ENCODE measurements around the gene PCDHGC3. TPM values are rescaled to one million over a fixed set of nuclear protein-coding genes. Genes with fewer than 3 reads are reported as not detected.
A peak's percentile ranks its signal among the peaks of the same experiment; 100 is the strongest.

The PCDHGC3 gene
- total RNA-seq, 5 donors from 2014 or later (not counting 1 experiment from before 2014, with no cell fraction given), result 0.12 to 0.30 (median 0.24) TPM; not detected in 1

GRCh38 chr5:141465351-141465750, 10.4 kb upstream of the PCDHGC3 start:
- DNase-seq (no peak), ATAC-seq (replicated peaks in 1 of 4) (no peak)
- H3K4me3 Mint-ChIP-seq, result no peak overlapping the region
- Histone ChIP-seq H3K36me3 (ENCODE audit: control insufficient read depth in 2 of 2, extremely low read depth in 1 of 2, insufficient read depth in 1 of 2, low read length in 1 of 2) (no peaks in the 10 kb centered on the region), H3K27me3 (replicated peaks in 1 of 2; ENCODE audit: control insufficient read depth in 2 of 2, extremely low read depth in 1 of 2, insufficient read depth in 2 of 2, low read length in 1 of 2) (peaks cover 0 to 12% of the 10 kb centered on the region in 2 experiments), H3K4me3 (ENCODE audit: control insufficient read depth in 1 of 2, extremely low read depth in 1 of 2, low read length in 1 of 2) (no peak overlapping the region), H3K9me3 (no peaks in the 10 kb centered on the region), H3K27ac (ENCODE audit: low read length) (no peak overlapping the region), H3K4me1 (ENCODE audit: control insufficient read depth in 1 of 2, extremely low read depth in 1 of 2, insufficient read depth in 2 of 2, low read length in 2 of 2) (no peaks in the 10 kb centered on the region)
- H3K27me3 Mint-ChIP-seq, result peaks cover 13 to 28% of the 10 kb centered on the region in 2 donors
- ChIA-PET POLR2A (no interaction called here), CTCF (interaction anchor here in 1 of 2 donors (0.6 kb wide), 1 partner anchor 137 kb away, joined by 3 read pairs; no protein-coding TSS in a partner anchor)
- H3K27ac Mint-ChIP-seq, result no peak overlapping the region
- H3K36me3 Mint-ChIP-seq, result no peaks in the 10 kb centered on the region
- 93% methylated on average over 3 of the region's 3 CpGs for WGBS (ENCODE audit: insufficient coverage)
- no peaks in the 10 kb centered on the region for H3K4me1 Mint-ChIP-seq
- H3K9me3 Mint-ChIP-seq, result peaks cover 0 to 6% (median 3%) of the 10 kb centered on the region in 3 donors

- peaks cover 46 to 68% of the 10 kb centered on the region in 2 donors for H3K27me3 Mint-ChIP-seq
- CTCF ChIA-PET, result interaction anchor here in 1 of 2 donors (1.6 kb wide), 1 partner anchor 88 kb away, joined by 4 read pairs; no protein-coding TSS in a partner anchor
Measured at GRCh38 chr5:141476132-141476911, 556 bp downstream of the PCDHGC3 start.

GRCh38 chr5:141477044-141477575, 1.3 kb downstream of the PCDHGC3 start:
- Mint-ChIP-seq H3K9me3 (no peaks in the 10 kb centered on the region), H3K27ac (no peak overlapping the region), H3K4me3 (peak overlapping the region; percentile 82 to 84 (median 83)), H3K27me3 (peaks cover 46 to 74% of the 10 kb centered on the region in 2 donors), H3K4me1 (peaks cover 27 to 32% (median 29%) of the 10 kb centered on the region in 3 donors), H3K36me3 (no peaks in the 10 kb centered on the region)
- no peaks in the 10 kb centered on the region for H3K36me3 ChIP-seq (ENCODE audit: control insufficient read depth in 2 of 2, extremely low read depth in 1 of 2, insufficient read depth in 1 of 2, low read length in 1 of 2)
- WGBS (ENCODE audit: insufficient coverage), result 22% methylated on average over 23 of the region's 24 CpGs
- CTCF ChIA-PET, result no interaction called here
- peaks cover 0 to 23% of the 10 kb centered on the region in 2 experiments for H3K4me1 ChIP-seq (ENCODE audit: control insufficient read depth in 1 of 2, extremely low read depth in 1 of 2, insufficient read depth in 2 of 2, low read length in 2 of 2)
- ATAC-seq (replicated peaks in 1 of 4) (no peak), DNase-seq (no peak)
- H3K27ac ChIP-seq (ENCODE audit: low read length), result no peak overlapping the region
- POLR2A ChIA-PET, result no interaction called here
- H3K4me3 ChIP-seq (ENCODE audit: control insufficient read depth in 1 of 2, extremely low read depth in 1 of 2, low read length in 1 of 2), result peak overlapping the region; percentile 27 to 49
- peaks cover 28 to 51% of the 10 kb centered on the region in 2 experiments for H3K27me3 ChIP-seq (replicated peaks in 1 of 2; ENCODE audit: control insufficient read depth in 2 of 2, extremely low read depth in 1 of 2, insufficient read depth in 2 of 2, low read length in 1 of 2)
- no peaks in the 10 kb centered on the region for H3K9me3 ChIP-seq

More at GRCh38 chr5:141476132-141476911, 556 bp downstream of the PCDHGC3 start:
- no peaks in the 10 kb centered on the region for H3K9me3 Mint-ChIP-seq
- no peak for DNase-seq
- H3K27ac ChIP-seq (ENCODE audit: low read length), result no peak overlapping the region
- peaks cover 27 to 32% (median 29%) of the 10 kb centered on the region in 3 donors for H3K4me1 Mint-ChIP-seq
- peak overlapping the region; percentile 82 to 84 (median 83) for H3K4me3 Mint-ChIP-seq
- H3K36me3 ChIP-seq (ENCODE audit: control insufficient read depth in 2 of 2, extremely low read depth in 1 of 2, insufficient read depth in 1 of 2, low read length in 1 of 2), result no peaks in the 10 kb centered on the region
- peaks cover 24 to 45% of the 10 kb centered on the region in 2 experiments for H3K27me3 ChIP-seq (replicated peaks in 1 of 2; ENCODE audit: control insufficient read depth in 2 of 2, extremely low read depth in 1 of 2, insufficient read depth in 2 of 2, low read length in 1 of 2)
- H3K27ac Mint-ChIP-seq, result no peak overlapping the region
- no peaks in the 10 kb centered on the region for H3K36me3 Mint-ChIP-seq
- H3K4me3 ChIP-seq (ENCODE audit: control insufficient read depth in 1 of 2, extremely low read depth in 1 of 2, low read length in 1 of 2), result peak overlapping the region; percentile 27 to 49
- 4% methylated on average over 56 of the region's 58 CpGs for WGBS (ENCODE audit: insufficient coverage)
- peak in 3 of 4 experiments; percentile 15 to 30 (median 23) for ATAC-seq (replicated peaks in 1 of 4)
- H3K4me1 ChIP-seq (ENCODE audit: control insufficient read depth in 1 of 2, extremely low read depth in 1 of 2, insufficient read depth in 2 of 2, low read length in 2 of 2), result peaks cover 0 to 23% of the 10 kb centered on the region in 2 experiments
- POLR2A ChIA-PET, result interaction anchor here in 1 of 2 donors (0.6 kb wide), 1 partner anchor 293 kb away, joined by 4 read pairs; no protein-coding TSS in a partner anchor
- no peaks in the 10 kb centered on the region for H3K9me3 ChIP-seq

- ATAC-seq (replicated peaks in 1 of 4) (no peak), DNase-seq (no peak)
- Mint-ChIP-seq H3K27me3 (peaks cover 52 to 82% of the 10 kb centered on the region in 2 donors), H3K4me1 (peaks cover 27 to 32% (median 29%) of the 10 kb centered on the region in 3 donors), H3K9me3 (no peaks in the 10 kb centered on the region), H3K4me3 (peak overlapping the region in 1 of 3 donors; percentile 83), H3K27ac (no peak overlapping the region), H3K36me3 (no peaks in the 10 kb centered on the region)
- peaks cover 0 to 23% of the 10 kb centered on the region in 2 experiments for H3K4me1 ChIP-seq (ENCODE audit: control insufficient read depth in 1 of 2, extremely low read depth in 1 of 2, insufficient read depth in 2 of 2, low read length in 2 of 2)
- H3K9me3 ChIP-seq, result no peaks in the 10 kb centered on the region
- H3K27ac ChIP-seq (ENCODE audit: low read length), result no peak overlapping the region
- H3K4me3 ChIP-seq (ENCODE audit: control insufficient read depth in 1 of 2, extremely low read depth in 1 of 2, low read length in 1 of 2), result no peak overlapping the region
- POLR2A ChIA-PET, result no interaction called here
- H3K36me3 ChIP-seq (ENCODE audit: control insufficient read depth in 2 of 2, extremely low read depth in 1 of 2, insufficient read depth in 1 of 2, low read length in 1 of 2), result no peaks in the 10 kb centered on the region
- H3K27me3 ChIP-seq (replicated peaks in 1 of 2; ENCODE audit: control insufficient read depth in 2 of 2, extremely low read depth in 1 of 2, insufficient read depth in 2 of 2, low read length in 1 of 2), result peaks cover 28 to 53% of the 10 kb centered on the region in 2 experiments
- WGBS (ENCODE audit: insufficient coverage), result 50% methylated on average over 13 of the region's 13 CpGs
- CTCF ChIA-PET, result interaction anchor here in 1 of 2 donors (0.9 kb wide), 1 partner anchor 46 kb away, joined by 3 read pairs; no protein-coding TSS in a partner anchor
Measured at GRCh38 chr5:141477815-141478214, 2.0 kb downstream of the PCDHGC3 start.

GRCh38 chr5:141478321-141478945, 2.7 kb downstream of the PCDHGC3 start:
- ChIA-PET POLR2A (no interaction called here), CTCF (interaction anchor here (0.6 to 0.9 kb wide), 2 partner anchors 46 to 146 kb away, joined by 3 to 5 read pairs; no protein-coding TSS in a partner anchor)
- Mint-ChIP-seq H3K4me1 (peaks cover 27 to 32% (median 29%) of the 10 kb centered on the region in 3 donors), H3K9me3 (no peaks in the 10 kb centered on the region), H3K36me3 (no peaks in the 10 kb centered on the region), H3K4me3 (peak overlapping the region in 1 of 3 donors; percentile 37), H3K27me3 (peaks cover 57 to 86% of the 10 kb centered on the region in 2 donors), H3K27ac (no peak overlapping the region)
- no peak for DNase-seq
- no peak overlapping the region for H3K27ac ChIP-seq (ENCODE audit: low read length)
- H3K27me3 ChIP-seq (replicated peaks in 1 of 2; ENCODE audit: control insufficient read depth in 2 of 2, extremely low read depth in 1 of 2, insufficient read depth in 2 of 2, low read length in 1 of 2), result peaks cover 29 to 55% of the 10 kb centered on the region in 2 experiments
- WGBS (ENCODE audit: insufficient coverage), result 38% methylated on average over 11 of the region's 20 CpGs
- no peaks in the 10 kb centered on the region for H3K9me3 ChIP-seq
- H3K36me3 ChIP-seq (ENCODE audit: control insufficient read depth in 2 of 2, extremely low read depth in 1 of 2, insufficient read depth in 1 of 2, low read length in 1 of 2), result no peaks in the 10 kb centered on the region
- peaks cover 0 to 23% of the 10 kb centered on the region in 2 experiments for H3K4me1 ChIP-seq (ENCODE audit: control insufficient read depth in 1 of 2, extremely low read depth in 1 of 2, insufficient read depth in 2 of 2, low read length in 2 of 2)
- H3K4me3 ChIP-seq (ENCODE audit: control insufficient read depth in 1 of 2, extremely low read depth in 1 of 2, low read length in 1 of 2), result no peak overlapping the region
- no peak for ATAC-seq (replicated peaks in 1 of 4)

- Mint-ChIP-seq H3K27ac (no peak overlapping the region), H3K4me3 (no peak overlapping the region), H3K36me3 (no peaks in the 10 kb centered on the region), H3K27me3 (peaks cover 67 to 94% of the 10 kb centered on the region in 2 donors), H3K9me3 (no peaks in the 10 kb centered on the region), H3K4me1 (peaks cover 33 to 41% (median 38%) of the 10 kb centered on the region in 3 donors)
- H3K4me1 ChIP-seq (ENCODE audit: control insufficient read depth in 1 of 2, extremely low read depth in 1 of 2, insufficient read depth in 2 of 2, low read length in 2 of 2), result peaks cover 0 to 27% of the 10 kb centered on the region in 2 experiments
- POLR2A ChIA-PET, result no interaction called here
- CTCF ChIA-PET, result no interaction called here
- DNase-seq, result no peak
- H3K9me3 ChIP-seq, result no peaks in the 10 kb centered on the region
- H3K36me3 ChIP-seq (ENCODE audit: control insufficient read depth in 2 of 2, extremely low read depth in 1 of 2, insufficient read depth in 1 of 2, low read length in 1 of 2), result no peaks in the 10 kb centered on the region
- H3K4me3 ChIP-seq (ENCODE audit: control insufficient read depth in 1 of 2, extremely low read depth in 1 of 2, low read length in 1 of 2), result no peak overlapping the region
- no peak for ATAC-seq (replicated peaks in 1 of 4)
- peaks cover 24 to 61% of the 10 kb centered on the region in 2 experiments for H3K27me3 ChIP-seq (replicated peaks in 1 of 2; ENCODE audit: control insufficient read depth in 2 of 2, extremely low read depth in 1 of 2, insufficient read depth in 2 of 2, low read length in 1 of 2)
- H3K27ac ChIP-seq (ENCODE audit: low read length), result no peak overlapping the region
Measured at GRCh38 chr5:141479776-141480175, 4.0 kb downstream of the PCDHGC3 start.

Data from T-cell (primary cell).